Measurements from ENCODE around the gene LAMB4. TPM values are rescaled to one million over a fixed set of nuclear protein-coding genes. Genes with fewer than 3 reads are reported as not detected.

LAMB4 gene
- total and polyA plus RNA-seq, 2 experiments from 2014 or later: not detected

DNA sequence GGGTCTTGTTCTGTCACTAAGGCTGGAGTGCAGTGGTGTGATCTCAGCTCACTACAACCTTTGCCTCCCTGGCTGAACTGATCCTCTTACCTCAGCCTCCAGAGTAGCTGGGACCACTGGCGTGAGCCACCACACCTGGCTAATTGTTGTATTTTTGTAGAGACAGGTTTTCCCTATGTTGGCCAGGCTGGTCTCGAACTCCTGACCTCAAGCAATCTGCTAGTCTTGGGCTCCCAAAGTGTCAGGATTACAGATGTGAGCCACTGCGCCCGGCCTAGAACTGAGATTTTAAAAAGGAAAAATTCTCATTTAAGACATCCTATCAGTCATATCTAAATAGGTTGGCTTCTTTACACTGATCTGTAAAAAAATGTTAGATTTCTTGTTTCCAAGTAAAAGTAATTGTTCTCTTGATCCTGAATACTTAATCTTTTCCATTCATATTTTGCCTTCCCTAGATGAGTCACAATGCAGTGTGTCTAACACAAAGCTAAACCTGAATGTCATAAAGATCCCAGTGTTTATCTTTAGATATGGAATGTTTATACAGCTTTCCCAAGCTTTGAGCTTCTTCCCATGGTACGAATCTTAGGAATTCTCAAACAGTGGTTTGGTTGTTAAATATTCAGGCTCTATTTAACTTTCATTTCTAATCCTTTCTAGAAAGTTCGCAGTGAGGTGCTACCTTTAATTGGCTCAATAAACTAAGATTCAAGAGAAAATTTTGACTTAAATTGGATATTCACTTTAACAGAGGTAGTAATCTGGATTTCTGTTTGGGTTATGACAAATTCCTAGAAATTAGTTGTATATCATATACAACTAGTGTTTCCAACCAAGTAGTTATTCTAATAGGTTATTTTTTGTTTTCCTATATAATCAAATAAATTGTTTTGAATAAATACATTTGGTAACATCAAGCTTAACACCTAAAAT is 115.1 kb downstream of the LAMB4 start:
- ATAC-seq: no peak
- no peaks in the 10 kb centered on the region; the same call in 2 of the 3 replicates for H3K4me1 Mint-ChIP-seq

More for the DNA sequence above, 115.1 kb downstream of the LAMB4 start:
- no peak overlapping the region for H3K4me3 Mint-ChIP-seq
- H2AFZ ChIP-seq: no peak overlapping the region
- H3K9me3 Mint-ChIP-seq: no peaks in the 10 kb centered on the region
- H3K79me2 ChIP-seq (replicated peaks; ENCODE audit: insufficient read depth): no peaks in the 10 kb centered on the region
- no peak overlapping the region for H3K27ac ChIP-seq (ENCODE audit: low read depth)
- H3K36me3 ChIP-seq (ENCODE audit: insufficient read depth): no peaks in the 10 kb centered on the region
- H3K4me3 ChIP-seq: no peak overlapping the region
- peaks cover 2% of the 10 kb centered on the region for H3K27me3 Mint-ChIP-seq (ENCODE audit: insufficient read depth, low read depth, poor library complexity)
- H3K27me3 ChIP-seq (ENCODE audit: insufficient read depth): no peaks in the 10 kb centered on the region
- H3F3A ChIP-seq (replicated peaks; ENCODE audit: low read depth): no peaks in the 10 kb centered on the region
- no peak for DNase-seq (ENCODE audit: low spot score)
- no peak overlapping the region for H3K27ac Mint-ChIP-seq
- no peak overlapping the region for H3K4me2 ChIP-seq
- TF ChIP-seq ZNF331 (CRISPR knock-in tag; IDR thresholded peaks at IDR 0.05; ENCODE audit: low read depth) (no peak), STAT1 (IDR thresholded peaks at IDR 0.05; ENCODE audit: unreplicated experiment) (no peak), EZH2 (IDR thresholded peaks at IDR 0.05; ENCODE audit: low read depth, unreplicated experiment) (no peak), POLR2AphosphoS5 (IDR thresholded peaks at IDR 0.05; ENCODE audit: low read depth) (no peak), CREB1 (CRISPR knock-in tag; IDR thresholded peaks at IDR 0.05; ENCODE audit: low read depth) (no peak), NANOG (IDR thresholded peaks at IDR 0.05; ENCODE audit: borderline replicate concordance) (no peak), ZNF114 (CRISPR knock-in tag; IDR thresholded peaks at IDR 0.05) (no peak), EZH2phosphoT487 (IDR thresholded peaks at IDR 0.05; ENCODE audit: unreplicated experiment) (no peak)
- TF ChIP-seq, protein P1, sequence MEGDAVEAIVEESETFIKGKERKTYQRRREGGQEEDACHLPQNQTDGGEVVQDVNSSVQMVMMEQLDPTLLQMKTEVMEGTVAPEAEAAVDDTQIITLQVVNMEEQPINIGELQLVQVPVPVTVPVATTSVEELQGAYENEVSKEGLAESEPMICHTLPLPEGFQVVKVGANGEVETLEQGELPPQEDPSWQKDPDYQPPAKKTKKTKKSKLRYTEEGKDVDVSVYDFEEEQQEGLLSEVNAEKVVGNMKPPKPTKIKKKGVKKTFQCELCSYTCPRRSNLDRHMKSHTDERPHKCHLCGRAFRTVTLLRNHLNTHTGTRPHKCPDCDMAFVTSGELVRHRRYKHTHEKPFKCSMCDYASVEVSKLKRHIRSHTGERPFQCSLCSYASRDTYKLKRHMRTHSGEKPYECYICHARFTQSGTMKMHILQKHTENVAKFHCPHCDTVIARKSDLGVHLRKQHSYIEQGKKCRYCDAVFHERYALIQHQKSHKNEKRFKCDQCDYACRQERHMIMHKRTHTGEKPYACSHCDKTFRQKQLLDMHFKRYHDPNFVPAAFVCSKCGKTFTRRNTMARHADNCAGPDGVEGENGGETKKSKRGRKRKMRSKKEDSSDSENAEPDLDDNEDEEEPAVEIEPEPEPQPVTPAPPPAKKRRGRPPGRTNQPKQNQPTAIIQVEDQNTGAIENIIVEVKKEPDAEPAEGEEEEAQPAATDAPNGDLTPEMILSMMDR (conservative IDR thresholded peaks at IDR 0.05; ENCODE audit: low read depth in 2 of 2): no peak
- TF ChIP-seq, protein P2, sequence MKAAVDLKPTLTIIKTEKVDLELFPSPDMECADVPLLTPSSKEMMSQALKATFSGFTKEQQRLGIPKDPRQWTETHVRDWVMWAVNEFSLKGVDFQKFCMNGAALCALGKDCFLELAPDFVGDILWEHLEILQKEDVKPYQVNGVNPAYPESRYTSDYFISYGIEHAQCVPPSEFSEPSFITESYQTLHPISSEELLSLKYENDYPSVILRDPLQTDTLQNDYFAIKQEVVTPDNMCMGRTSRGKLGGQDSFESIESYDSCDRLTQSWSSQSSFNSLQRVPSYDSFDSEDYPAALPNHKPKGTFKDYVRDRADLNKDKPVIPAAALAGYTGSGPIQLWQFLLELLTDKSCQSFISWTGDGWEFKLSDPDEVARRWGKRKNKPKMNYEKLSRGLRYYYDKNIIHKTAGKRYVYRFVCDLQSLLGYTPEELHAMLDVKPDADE (IDR thresholded peaks at IDR 0.05): no peak
- TF ChIP-seq, protein P3, sequence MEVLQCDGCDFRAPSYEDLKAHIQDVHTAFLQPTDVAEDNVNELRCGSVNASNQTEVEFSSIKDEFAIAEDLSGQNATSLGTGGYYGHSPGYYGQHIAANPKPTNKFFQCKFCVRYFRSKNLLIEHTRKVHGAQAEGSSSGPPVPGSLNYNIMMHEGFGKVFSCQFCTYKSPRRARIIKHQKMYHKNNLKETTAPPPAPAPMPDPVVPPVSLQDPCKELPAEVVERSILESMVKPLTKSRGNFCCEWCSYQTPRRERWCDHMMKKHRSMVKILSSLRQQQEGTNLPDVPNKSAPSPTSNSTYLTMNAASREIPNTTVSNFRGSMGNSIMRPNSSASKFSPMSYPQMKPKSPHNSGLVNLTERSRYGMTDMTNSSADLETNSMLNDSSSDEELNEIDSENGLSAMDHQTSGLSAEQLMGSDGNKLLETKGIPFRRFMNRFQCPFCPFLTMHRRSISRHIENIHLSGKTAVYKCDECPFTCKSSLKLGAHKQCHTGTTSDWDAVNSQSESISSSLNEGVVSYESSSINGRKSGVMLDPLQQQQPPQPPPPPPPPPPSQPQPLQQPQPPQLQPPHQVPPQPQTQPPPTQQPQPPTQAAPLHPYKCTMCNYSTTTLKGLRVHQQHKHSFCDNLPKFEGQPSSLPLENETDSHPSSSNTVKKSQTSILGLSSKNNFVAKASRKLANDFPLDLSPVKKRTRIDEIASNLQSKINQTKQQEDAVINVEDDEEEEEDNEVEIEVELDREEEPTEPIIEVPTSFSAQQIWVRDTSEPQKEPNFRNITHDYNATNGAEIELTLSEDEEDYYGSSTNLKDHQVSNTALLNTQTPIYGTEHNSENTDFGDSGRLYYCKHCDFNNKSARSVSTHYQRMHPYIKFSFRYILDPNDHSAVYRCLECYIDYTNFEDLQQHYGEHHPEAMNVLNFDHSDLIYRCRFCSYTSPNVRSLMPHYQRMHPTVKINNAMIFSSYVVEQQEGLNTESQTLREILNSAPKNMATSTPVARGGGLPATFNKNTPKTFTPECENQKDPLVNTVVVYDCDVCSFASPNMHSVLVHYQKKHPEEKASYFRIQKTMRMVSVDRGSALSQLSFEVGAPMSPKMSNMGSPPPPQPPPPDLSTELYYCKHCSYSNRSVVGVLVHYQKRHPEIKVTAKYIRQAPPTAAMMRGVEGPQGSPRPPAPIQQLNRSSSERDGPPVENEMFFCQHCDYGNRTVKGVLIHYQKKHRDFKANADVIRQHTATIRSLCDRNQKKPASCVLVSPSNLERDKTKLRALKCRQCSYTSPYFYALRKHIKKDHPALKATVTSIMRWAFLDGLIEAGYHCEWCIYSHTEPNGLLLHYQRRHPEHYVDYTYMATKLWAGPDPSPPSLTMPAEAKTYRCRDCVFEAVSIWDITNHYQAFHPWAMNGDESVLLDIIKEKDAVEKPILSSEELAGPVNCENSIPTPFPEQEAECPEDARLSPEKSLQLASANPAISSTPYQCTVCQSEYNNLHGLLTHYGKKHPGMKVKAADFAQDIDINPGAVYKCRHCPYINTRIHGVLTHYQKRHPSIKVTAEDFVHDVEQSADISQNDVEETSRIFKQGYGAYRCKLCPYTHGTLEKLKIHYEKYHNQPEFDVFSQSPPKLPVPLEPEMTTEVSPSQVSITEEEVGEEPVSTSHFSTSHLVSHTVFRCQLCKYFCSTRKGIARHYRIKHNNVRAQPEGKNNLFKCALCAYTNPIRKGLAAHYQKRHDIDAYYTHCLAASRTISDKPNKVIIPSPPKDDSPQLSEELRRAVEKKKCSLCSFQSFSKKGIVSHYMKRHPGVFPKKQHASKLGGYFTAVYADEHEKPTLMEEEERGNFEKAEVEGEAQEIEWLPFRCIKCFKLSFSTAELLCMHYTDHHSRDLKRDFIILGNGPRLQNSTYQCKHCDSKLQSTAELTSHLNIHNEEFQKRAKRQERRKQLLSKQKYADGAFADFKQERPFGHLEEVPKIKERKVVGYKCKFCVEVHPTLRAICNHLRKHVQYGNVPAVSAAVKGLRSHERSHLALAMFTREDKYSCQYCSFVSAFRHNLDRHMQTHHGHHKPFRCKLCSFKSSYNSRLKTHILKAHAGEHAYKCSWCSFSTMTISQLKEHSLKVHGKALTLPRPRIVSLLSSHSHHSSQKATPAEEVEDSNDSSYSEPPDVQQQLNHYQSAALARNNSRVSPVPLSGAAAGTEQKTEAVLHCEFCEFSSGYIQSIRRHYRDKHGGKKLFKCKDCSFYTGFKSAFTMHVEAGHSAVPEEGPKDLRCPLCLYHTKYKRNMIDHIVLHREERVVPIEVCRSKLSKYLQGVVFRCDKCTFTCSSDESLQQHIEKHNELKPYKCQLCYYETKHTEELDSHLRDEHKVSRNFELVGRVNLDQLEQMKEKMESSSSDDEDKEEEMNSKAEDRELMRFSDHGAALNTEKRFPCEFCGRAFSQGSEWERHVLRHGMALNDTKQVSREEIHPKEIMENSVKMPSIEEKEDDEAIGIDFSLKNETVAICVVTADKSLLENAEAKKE (CRISPR knock-in tag; IDR thresholded peaks at IDR 0.05): no peak
- TF ChIP-seq, protein P4, sequence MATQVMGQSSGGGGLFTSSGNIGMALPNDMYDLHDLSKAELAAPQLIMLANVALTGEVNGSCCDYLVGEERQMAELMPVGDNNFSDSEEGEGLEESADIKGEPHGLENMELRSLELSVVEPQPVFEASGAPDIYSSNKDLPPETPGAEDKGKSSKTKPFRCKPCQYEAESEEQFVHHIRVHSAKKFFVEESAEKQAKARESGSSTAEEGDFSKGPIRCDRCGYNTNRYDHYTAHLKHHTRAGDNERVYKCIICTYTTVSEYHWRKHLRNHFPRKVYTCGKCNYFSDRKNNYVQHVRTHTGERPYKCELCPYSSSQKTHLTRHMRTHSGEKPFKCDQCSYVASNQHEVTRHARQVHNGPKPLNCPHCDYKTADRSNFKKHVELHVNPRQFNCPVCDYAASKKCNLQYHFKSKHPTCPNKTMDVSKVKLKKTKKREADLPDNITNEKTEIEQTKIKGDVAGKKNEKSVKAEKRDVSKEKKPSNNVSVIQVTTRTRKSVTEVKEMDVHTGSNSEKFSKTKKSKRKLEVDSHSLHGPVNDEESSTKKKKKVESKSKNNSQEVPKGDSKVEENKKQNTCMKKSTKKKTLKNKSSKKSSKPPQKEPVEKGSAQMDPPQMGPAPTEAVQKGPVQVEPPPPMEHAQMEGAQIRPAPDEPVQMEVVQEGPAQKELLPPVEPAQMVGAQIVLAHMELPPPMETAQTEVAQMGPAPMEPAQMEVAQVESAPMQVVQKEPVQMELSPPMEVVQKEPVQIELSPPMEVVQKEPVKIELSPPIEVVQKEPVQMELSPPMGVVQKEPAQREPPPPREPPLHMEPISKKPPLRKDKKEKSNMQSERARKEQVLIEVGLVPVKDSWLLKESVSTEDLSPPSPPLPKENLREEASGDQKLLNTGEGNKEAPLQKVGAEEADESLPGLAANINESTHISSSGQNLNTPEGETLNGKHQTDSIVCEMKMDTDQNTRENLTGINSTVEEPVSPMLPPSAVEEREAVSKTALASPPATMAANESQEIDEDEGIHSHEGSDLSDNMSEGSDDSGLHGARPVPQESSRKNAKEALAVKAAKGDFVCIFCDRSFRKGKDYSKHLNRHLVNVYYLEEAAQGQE (IDR thresholded peaks at IDR 0.05; ENCODE audit: unreplicated experiment): no peak
- no peaks in the 10 kb centered on the region for H4K20me1 ChIP-seq (replicated peaks; ENCODE audit: insufficient read depth)
- no peaks in the 10 kb centered on the region for H3K4me1 ChIP-seq (ENCODE audit: insufficient read depth)
- no peaks in the 10 kb centered on the region for H3K36me3 Mint-ChIP-seq (ENCODE audit: low read depth)
- H3K9me2 ChIP-seq (ENCODE audit: insufficient read depth): no peaks in the 10 kb centered on the region

All from GM23338 (cell line).